Pons (tissue), 1 donor: ENCODE data around the gene PCDH7.

Source experiments
- DNase-seq: peaks from one replicate; pipeline ENCODE4 v3.0.0-alpha.2; 2016; ENCODE audit warnings: low spot score

The PCDH7 gene, protein sequence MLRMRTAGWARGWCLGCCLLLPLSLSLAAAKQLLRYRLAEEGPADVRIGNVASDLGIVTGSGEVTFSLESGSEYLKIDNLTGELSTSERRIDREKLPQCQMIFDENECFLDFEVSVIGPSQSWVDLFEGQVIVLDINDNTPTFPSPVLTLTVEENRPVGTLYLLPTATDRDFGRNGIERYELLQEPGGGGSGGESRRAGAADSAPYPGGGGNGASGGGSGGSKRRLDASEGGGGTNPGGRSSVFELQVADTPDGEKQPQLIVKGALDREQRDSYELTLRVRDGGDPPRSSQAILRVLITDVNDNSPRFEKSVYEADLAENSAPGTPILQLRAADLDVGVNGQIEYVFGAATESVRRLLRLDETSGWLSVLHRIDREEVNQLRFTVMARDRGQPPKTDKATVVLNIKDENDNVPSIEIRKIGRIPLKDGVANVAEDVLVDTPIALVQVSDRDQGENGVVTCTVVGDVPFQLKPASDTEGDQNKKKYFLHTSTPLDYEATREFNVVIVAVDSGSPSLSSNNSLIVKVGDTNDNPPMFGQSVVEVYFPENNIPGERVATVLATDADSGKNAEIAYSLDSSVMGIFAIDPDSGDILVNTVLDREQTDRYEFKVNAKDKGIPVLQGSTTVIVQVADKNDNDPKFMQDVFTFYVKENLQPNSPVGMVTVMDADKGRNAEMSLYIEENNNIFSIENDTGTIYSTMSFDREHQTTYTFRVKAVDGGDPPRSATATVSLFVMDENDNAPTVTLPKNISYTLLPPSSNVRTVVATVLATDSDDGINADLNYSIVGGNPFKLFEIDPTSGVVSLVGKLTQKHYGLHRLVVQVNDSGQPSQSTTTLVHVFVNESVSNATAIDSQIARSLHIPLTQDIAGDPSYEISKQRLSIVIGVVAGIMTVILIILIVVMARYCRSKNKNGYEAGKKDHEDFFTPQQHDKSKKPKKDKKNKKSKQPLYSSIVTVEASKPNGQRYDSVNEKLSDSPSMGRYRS (N-terminal part only)

DNA sequence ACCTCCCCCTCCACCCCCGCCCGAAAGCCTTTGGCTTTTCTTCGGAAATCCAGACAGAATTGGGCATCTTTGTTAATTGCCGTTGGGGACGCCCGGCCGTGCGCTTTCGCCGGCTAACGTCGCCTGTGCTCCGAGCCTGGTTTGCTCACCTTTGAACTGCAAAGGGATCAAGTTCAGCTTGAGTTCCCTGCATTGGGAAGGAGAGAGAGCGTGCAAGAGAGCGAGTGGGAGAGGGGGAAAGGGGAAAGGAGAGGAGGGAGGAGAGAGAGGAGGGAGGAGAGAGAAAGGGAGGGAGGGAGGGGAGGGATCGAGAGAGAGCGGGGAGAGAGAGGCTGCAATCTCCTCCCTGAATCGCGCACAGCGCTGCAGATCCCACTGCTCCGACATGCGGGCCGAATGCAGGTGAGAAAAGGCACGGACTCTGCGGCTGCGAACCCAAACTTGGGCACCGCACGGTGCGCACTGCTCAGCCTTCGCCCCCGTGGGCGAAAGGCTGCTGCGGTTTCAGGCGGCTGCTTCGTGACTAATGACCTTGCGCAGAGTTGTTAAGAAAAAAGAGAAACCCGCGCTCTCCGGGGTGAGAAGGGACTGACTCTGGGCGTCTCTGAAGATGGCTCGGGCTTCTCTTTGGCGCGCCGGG, at the start of gene PCDH7:
PCDH7 (plus strand) TSS at position 349 of the 640 bp plus-strand sequence. CDS start 1,054 bp downstream, outside the sequence.
- peak; percentile 54 for DNase-seq

GRCh38 chr4:30671926-30672448, 48.2 kb upstream of the PCDH7 start:
- DNase-seq = no peak

GRCh38 chr4:30696191-30696590, 24.0 kb upstream of the PCDH7 start:
- no peak for DNase-seq

DNA sequence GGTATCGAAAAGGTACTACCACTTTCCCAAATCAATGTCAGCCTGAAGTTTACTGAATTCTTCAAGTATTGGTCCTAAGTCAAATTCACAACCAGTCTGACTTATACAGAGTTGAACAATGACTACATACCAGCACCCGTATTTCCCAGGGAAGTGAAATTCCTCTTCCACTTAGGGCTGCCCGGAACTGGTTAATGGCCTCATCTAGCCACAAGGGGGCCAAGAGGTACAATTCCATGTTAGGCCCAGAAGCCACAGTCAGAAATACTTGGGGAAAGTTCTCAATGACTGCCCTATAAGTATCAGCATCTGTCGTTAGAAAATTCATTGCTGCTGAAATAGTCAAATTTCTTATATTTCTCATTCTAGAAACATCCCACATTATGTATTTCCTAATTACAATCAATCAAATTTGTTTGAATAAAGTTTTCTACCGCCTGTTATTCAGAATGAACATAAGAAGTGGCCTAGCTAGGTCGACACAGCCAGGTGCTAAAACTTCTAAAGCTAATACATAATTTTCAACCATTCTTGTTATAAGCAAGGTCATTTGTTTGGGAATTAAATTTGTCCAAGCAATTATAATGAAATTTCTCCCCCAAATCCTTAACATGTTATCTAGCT, 5.6 kb upstream of the PCDH7 start:
- peak; percentile 52 for DNase-seq

- DNase-seq = peak; percentile 62
Observed at GRCh38 chr4:30716158-30716557, 4.0 kb upstream of the PCDH7 start.

GRCh38 chr4:30716681-30717207, 3.4 kb upstream of the PCDH7 start:
- DNase-seq = no peak

GRCh38 chr4:30717208-30718020, 2.8 kb upstream of the PCDH7 start:
- DNase-seq = peak; percentile 65

DNA sequence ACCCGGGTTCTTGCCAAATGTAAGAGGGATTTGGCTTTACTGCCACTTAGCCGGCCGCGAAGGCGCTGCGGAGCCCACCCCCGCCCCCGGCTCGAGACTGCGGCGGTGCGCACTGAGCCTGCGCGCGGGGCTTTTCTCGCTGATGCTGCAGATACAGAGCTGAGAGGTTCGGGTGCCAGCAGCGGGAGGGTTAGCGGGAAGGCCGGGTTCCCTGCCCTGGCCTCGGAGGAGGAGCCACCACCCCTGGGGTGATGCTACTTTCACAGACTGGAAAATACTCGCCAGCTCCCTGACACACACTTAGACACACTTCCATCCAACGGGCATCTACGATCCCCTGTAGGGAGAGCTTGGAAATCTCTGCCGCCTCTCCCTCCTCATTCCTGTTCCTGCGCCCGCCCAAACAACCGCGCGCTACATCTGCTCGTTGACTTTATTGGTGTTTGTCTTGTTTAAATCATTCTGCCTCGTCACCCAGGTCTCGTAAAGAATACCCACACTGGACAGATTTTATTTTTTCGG, 2.1 kb upstream of the PCDH7 start:
- DNase-seq = no peak

DNA sequence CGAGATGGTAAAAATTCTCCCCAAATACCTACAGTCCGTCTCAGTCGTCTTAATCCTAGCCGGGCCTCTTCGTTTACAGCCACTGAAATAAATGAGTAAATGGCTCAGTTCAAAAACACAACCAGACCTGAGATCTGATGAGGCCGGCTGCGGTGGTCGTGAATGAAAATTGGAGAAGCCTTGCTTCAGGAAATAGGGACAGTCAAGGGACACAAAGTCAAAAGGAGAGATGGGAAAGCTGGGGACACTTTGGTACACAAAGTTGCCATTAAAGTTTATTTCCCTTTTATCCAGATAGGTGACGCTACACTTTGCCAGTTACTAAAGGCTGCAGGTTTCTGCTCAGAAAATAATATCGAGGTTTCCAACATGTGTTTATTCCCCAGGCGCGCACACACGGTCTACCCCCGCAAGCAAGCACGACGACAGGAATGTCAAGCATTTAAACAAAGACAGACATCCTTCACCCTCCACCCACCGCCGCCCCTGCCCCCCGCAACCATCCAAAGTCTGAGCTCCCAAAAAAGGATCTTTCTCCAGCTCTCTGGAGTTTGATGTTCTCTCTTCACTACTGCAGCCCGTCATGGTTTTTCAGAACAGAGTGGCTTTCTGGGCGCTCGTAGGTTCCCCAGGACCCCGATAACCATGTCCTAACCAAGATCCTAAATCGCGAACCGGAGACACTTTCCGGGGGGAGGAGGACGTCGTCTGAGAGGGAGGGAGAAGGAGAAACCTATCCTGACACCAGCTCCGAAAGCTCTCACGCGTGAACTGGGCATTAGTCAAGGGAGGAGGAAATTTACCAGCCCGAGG, 1.3 kb upstream of the PCDH7 start:
- no peak for DNase-seq

DNA sequence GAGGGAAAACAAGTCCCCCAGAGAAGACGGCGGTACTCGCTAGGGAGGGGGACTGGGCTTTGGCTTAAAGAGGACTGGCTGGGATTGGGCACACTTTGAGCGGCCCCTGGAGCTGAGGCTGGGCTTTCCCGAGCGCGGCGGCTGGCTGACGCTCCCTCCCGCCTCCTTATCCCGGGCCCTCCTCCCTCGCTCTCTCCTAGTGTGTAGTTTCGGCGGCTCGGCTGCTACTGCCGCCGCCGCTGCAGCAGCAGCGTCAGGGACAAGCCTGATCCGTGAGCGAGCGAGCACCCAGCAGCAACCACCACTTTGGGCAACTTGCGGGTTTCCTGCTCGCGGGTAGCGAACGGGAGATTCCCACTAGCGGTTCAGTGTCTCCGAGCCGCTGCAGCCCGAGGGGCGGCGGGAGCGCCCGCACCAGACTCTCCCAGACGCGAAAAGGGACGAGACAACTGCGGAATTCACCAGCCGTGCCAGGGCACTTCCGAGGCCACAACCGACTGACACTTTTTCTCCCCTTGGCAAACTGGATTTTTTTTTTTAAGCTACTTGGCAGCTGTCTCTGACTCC, 632 bp upstream of the PCDH7 start:
- no peak for DNase-seq

- no peak for DNase-seq
Observed at GRCh38 chr4:30720661-30721184, 554 bp downstream of the PCDH7 start.

DNA sequence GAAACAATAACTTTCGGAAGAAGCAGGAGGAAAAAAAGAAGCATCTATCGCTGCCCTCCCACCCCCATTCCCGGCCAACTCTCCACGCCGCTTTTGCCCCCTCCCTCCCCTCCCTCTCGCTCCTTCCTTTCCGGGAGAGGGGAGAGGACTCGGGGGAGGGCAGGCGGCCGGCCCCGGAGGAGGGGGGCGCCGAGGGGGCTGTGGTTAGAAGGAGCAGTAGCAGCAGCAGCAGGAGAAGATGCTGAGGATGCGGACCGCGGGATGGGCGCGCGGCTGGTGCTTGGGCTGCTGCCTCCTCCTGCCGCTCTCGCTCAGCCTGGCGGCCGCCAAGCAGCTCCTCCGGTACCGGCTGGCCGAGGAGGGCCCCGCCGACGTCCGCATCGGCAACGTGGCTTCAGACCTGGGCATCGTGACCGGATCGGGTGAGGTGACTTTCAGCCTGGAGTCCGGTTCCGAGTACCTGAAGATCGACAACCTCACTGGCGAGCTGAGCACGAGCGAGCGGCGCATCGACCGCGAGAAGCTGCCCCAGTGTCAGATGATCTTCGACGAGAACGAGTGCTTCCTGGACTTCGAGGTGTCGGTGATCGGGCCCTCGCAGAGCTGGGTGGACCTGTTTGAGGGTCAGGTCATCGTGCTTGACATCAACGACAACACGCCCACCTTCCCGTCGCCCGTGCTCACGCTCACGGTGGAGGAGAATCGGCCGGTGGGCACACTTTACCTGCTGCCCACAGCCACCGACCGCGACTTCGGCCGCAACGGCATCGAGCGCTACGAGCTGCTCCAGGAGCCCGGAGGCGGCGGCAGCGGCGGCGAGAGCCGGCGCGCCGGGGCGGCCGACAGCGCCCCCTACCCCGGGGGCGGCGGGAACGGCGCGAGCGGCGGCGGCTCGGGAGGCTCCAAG, 1.3 kb downstream of the PCDH7 start:
- DNase-seq = no peak

- no peak for DNase-seq
Observed at GRCh38 chr4:30722092-30722358, 1.9 kb downstream of the PCDH7 start.

DNA sequence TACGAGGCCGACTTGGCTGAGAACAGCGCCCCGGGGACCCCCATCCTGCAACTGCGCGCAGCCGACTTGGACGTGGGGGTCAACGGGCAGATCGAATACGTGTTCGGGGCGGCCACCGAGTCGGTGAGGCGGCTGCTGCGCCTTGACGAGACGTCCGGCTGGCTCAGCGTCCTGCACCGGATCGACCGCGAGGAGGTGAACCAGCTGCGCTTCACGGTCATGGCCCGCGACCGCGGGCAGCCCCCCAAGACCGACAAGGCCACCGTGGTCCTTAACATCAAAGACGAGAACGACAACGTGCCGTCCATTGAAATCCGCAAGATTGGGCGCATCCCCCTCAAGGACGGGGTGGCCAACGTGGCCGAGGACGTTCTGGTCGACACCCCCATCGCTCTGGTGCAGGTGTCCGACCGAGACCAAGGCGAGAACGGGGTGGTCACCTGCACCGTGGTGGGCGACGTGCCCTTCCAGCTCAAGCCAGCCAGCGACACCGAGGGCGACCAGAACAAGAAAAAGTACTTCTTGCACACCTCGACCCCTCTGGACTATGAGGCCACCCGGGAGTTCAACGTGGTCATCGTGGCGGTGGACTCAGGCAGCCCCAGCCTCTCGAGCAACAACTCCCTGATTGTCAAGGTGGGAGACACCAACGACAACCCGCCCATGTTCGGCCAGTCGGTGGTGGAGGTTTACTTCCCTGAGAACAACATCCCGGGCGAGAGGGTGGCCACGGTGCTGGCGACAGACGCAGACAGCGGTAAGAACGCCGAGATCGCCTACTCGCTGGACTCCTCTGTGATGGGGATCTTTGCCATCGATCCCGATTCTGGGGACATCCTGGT, 2.4 kb downstream of the PCDH7 start:
- no peak for DNase-seq

GRCh38 chr4:30723201-30723955, 3.2 kb downstream of the PCDH7 start:
- no peak for DNase-seq

DNA sequence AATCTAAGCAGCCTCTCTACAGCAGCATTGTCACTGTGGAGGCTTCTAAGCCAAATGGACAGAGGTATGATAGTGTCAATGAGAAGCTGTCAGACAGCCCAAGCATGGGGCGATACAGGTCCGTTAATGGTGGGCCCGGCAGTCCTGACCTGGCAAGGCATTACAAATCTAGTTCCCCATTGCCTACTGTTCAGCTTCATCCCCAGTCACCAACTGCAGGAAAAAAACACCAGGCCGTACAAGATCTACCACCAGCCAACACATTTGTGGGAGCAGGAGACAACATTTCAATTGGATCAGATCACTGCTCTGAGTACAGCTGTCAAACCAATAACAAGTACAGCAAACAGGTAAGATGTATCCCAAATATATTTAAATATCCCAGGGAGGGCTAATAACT, 4.1 kb downstream of the PCDH7 start:
- no peak for DNase-seq
